Measurements from ENCODE around the gene NMD3. TPM values are rescaled to one million over a fixed set of nuclear protein-coding genes. Genes with fewer than 3 reads are reported as not detected.
"Not testable (repeated sequence)": the region's sequence is repeated elsewhere in the genome, so short reads cannot be mapped to it uniquely, and the experiment has no call there.

The NMD3 gene
- total RNA-seq, 2 experiments from 2014 or later: 89.3 to 97.7 TPM

DNA sequence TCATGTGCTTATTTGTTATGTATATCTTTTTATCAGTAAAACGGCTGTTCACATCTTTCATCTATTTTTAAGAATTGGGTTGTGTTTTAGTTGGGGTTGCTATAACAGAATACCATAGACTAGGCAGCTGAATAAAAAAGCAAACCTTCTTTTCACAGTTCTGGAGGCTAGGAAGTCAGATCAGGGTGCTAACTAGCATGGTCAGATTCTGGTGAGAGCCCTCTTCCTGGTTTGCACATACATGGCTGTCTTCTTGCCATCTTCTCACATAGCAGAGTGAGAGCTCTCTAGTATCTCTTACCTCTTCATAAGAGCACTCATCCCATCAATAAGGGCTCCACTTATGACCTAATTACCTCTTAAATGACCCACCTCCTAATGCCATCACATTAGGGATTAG is 33.8 kb downstream of the NMD3 start:
- Mint-ChIP-seq H3K36me3 (peaks cover 56% of the 10 kb centered on the region), H3K27ac (no peak overlapping the region), H3K4me3 (no peak overlapping the region), H3K9me3 (no peaks in the 10 kb centered on the region), H3K27me3 (no peaks in the 10 kb centered on the region), H3K4me1 (peaks cover 15% of the 10 kb centered on the region)
- DNase-seq: no peak

DNA sequence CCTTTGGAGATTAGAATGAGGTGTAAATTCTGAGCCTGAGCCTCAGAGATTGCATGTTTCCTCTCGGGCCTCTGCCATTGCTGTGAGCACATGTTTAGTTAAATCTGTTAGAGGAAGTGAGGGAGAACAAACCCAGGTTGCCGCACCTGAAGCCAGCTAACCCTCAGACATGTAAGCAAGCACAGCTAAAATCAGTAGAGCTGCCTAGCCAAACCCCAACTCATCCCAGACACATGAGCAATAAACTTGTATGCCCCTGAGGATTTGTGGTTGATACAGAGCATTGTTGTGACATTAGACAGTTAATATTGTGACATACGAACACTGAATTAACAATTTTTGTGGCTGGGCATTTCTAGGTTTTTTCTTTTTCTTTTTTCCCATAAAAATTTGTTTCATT is 41.9 kb downstream of the NMD3 start:
- H3K27me3 Mint-ChIP-seq: no peaks in the 10 kb centered on the region
- H3K4me3 Mint-ChIP-seq: no peak overlapping the region
- DNase-seq: no peak
- H3K4me1 Mint-ChIP-seq: peaks cover 14% of the 10 kb centered on the region
- peaks cover 54% of the 10 kb centered on the region for H3K36me3 Mint-ChIP-seq
- H3K9me3 Mint-ChIP-seq: peaks cover 16% of the 10 kb centered on the region
- H3K27ac Mint-ChIP-seq: no peak overlapping the region

DNA sequence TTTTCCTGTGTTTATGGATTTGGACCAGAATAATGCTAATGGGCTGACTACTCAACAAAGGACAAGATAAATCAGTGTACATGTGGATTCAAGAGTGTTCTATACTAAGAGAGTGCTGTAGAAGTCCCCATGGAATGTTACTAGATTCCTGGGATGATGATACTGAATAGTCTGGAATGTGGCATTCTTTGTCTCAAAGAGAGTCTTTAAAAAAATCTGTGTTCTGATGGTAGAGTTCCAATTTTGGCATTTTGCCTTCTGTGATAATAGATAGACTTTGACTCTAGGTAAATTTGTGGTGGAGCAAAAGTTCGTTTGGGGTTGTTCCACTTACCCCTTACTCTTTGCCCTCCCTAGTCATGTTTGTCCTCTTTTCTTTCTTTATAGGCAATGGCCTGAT is 43.7 kb downstream of the NMD3 start:
- Mint-ChIP-seq H3K27me3 (no peaks in the 10 kb centered on the region), H3K4me3 (no peak overlapping the region), H3K36me3 (peaks cover 47% of the 10 kb centered on the region), H3K4me1 (peaks cover 13% of the 10 kb centered on the region), H3K27ac (no peak overlapping the region), H3K9me3 (peaks cover 16% of the 10 kb centered on the region)
- DNase-seq: no peak

DNA sequence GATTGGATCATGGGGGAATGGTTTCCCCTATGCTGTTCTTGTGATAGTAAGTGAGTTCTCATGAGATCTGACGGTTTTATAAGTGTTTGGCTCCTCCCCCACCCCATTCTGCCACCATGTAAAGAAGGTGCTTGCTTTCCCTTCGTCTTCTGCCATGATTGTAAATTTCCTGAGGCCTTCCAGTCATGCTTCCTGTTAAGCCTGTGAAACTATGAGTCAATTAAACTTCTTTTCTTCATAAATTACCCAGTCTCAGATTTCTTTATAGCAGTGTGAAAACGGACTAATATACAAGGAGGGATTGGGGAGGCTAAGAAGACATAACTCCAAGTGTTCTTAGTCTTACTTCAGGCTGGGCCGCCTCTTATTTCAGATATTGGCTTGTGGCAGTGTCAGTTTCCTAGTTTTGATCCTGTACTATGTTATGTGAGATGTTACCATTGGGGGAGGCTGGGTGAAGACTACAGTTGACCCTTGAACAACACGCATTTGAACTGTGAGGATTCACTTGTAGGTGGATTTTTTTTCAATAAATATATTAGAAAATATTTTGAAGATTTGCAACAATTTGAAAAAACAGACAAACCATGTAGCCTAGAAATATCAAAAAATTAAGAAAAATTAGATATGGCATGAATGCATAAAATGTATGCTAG is 44.9 kb downstream of the NMD3 start:
- peaks cover 13% of the 10 kb centered on the region for H3K4me1 Mint-ChIP-seq
- DNase-seq: no peak
- H3K9me3 Mint-ChIP-seq: peaks cover 7% of the 10 kb centered on the region
- H3K36me3 Mint-ChIP-seq: peaks cover 36% of the 10 kb centered on the region
- no peak overlapping the region for H3K4me3 Mint-ChIP-seq
- no peak overlapping the region for H3K27ac Mint-ChIP-seq
- H3K27me3 Mint-ChIP-seq: no peaks in the 10 kb centered on the region

DNA sequence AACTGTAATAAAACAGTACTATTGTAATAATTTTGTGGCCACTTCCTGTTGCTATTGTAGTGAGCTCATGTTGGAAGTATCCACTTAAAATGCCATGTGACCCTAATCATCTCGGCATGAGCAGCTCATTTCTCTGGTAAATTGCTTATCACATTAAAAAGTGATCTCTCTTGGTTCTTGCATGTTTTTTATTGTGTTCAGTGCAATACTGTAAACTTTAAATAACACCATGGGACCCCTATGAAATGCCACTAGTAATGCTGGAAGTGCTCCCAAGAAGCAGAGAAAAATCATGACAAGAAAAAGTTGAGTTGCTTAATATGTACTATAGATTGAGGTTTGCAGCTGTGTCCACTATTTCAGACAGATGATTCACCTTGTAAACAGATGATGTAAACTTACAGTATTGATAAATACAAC is 45.6 kb downstream of the NMD3 start:
- H3K27ac Mint-ChIP-seq: no peak overlapping the region
- no peak for DNase-seq

DNA sequence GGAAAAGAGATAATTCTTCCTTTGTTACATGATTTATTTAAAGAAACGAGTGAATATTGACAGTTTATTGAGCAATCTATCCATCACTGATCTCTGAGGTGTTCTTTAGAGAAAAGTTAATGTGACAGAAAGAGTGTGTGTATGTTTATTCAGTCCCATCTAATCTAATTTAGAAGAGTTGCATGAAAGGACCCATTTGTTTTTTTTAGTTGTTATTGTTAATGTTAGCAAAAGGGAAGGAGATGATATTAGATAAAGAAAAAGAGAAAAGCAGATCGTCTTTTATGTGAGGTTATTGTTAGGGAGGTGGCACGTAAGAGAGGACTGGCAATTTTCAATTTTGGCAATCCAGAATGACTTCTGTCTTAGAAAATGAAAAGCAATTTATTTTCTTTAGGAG is 46.5 kb downstream of the NMD3 start:
- Mint-ChIP-seq H3K27ac (no peak overlapping the region), H3K4me3 (no peak overlapping the region), H3K36me3 (peaks cover 26% of the 10 kb centered on the region), H3K27me3 (no peaks in the 10 kb centered on the region), H3K4me1 (peaks cover 7% of the 10 kb centered on the region), H3K9me3 (peaks cover 5% of the 10 kb centered on the region)
- DNase-seq: no peak

More for the DNA sequence above, 45.6 kb downstream of the NMD3 start:
- H3K9me3 Mint-ChIP-seq: peaks cover 5% of the 10 kb centered on the region
- H3K36me3 Mint-ChIP-seq: peaks cover 30% of the 10 kb centered on the region
- peaks cover 11% of the 10 kb centered on the region for H3K4me1 Mint-ChIP-seq
- H3K27me3 Mint-ChIP-seq: no peaks in the 10 kb centered on the region
- no peak overlapping the region for H3K4me3 Mint-ChIP-seq

DNA sequence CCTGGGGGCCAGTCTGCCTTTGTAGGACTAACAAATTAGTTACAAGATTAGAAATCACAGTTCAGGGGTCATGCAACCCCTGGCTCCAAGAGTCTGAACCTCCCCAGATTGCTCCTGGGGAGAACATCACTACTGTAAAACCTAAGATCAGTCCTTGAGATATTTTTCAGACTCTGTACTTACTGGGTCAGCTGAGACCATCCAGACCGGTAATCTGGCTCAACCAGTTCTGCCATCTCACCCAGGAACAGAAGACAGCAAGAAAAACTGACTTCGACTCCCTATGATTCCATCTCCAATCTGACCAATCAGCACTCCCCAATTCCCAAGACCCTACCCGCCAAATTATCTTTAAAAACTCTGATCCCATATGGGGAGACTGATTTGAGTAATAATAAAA is 47.5 kb downstream of the NMD3 start:
- Mint-ChIP-seq H3K4me1 (peaks cover 2% of the 10 kb centered on the region), H3K9me3 (peaks cover 5% of the 10 kb centered on the region), H3K4me3 (no peak overlapping the region), H3K36me3 (peaks cover 18% of the 10 kb centered on the region), H3K27me3 (no peaks in the 10 kb centered on the region), H3K27ac (no peak overlapping the region)
- DNase-seq: no peak

DNA sequence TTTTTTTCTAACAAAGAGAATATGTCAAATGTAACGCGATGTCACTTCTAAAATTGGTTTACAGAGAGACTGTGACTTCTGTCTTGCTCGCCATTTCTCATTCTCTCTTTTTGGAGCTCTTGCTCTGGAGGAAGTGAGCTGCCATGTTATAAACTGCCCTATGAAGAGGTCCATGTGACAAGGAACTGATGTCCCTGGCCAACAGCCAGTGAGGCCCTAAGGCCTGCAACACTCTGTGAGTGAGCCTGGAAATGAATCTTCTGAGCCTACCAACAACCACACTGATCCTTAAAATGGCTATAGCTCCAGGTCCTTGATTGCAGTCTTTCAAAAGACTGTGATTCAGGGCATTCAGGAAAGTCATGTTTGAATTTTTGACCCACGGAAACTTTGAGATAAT is 49.9 kb downstream of the NMD3 start:
- Mint-ChIP-seq H3K27me3 (no peaks in the 10 kb centered on the region), H3K4me1 (no peaks in the 10 kb centered on the region), H3K4me3 (no peak overlapping the region), H3K27ac (no peak overlapping the region), H3K9me3 (no peaks in the 10 kb centered on the region), H3K36me3 (peaks cover 6% of the 10 kb centered on the region)
- no peak for DNase-seq

DNA sequence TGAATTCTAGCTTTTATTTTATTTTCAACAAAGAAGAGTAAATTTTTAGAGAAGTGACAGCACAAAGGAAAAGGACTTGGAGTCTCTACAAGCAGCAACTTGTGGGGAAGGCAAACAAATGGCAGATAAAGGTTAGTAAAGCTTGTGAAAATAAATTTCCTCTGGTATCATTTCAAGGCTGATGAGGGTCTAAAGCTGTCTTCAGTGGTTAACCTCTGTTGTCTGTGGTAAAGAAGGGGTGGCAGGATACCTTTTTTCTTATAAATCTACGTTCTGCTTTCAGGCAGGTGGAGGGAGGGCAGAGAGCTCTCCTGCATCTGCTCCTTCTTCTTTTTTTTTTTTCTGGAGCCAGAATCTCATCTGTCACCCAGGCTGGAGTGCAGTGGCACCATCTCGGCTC is 50.5 kb downstream of the NMD3 start:
- DNase-seq: no peak
- Mint-ChIP-seq H3K4me3 (no peak overlapping the region), H3K4me1 (no peaks in the 10 kb centered on the region), H3K27me3 (no peaks in the 10 kb centered on the region), H3K9me3 (no peaks in the 10 kb centered on the region), H3K27ac (no peak overlapping the region), H3K36me3 (peaks cover 13% of the 10 kb centered on the region)

DNA sequence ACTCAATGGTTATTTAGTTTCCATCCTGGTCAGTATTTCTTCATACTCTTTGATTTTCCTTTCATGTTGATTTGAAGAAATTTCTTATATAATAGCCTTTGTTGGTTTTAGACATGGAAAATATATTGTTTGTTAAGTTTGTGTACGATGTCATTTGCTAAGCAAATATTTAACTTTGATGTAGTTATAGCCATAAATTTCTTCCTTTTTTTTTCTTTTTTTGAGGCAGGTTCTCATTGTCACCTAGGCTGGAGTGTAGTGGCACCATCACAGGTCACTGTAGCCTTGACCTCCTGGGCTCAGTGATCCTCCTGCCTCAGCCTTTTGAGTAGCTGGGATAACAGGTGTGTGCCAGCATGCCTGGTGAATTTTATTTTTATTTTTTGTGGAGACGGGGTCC is 51.4 kb downstream of the NMD3 start:
- H3K4me1 Mint-ChIP-seq: no peaks in the 10 kb centered on the region
- no peak overlapping the region for H3K4me3 Mint-ChIP-seq
- H3K27ac Mint-ChIP-seq: no peak overlapping the region
- peaks cover 6% of the 10 kb centered on the region for H3K9me3 Mint-ChIP-seq
- DNase-seq: no peak
- no peaks in the 10 kb centered on the region for H3K27me3 Mint-ChIP-seq
- H3K36me3 Mint-ChIP-seq: peaks cover 21% of the 10 kb centered on the region

DNA sequence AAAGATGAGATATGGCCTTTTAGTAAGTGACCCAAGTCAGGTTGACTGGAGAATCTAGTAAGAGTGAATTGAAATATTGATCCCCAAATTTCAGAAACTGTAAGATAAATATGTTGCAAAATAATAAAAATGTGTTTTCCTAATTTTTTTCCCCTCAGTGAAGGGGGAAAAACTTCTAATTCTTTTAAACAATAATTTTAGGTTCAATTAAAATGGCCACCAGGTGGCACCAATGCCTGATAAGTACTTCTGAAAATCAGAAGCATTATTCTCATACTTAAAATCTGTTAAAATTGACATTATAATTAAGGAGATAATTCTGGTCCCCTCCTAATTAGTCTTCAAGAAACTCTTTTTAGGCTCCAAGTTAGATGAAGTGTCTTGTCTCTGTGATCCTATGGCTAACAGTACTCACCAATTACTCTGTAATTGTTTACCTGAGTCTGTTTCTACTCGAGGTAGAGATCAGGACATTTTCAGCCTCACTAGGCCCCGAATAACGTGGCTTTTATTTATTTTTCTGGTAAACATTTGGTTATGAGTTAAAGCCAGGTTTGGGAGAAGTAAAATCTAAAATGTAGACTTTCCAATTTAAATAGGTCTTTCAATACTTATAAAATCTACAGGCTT is 52.6 kb downstream of the NMD3 start:
- Mint-ChIP-seq H3K4me1 (no peaks in the 10 kb centered on the region), H3K27ac (no peak overlapping the region), H3K4me3 (no peak overlapping the region), H3K9me3 (peaks cover 14% of the 10 kb centered on the region), H3K27me3 (no peaks in the 10 kb centered on the region), H3K36me3 (peaks cover 30% of the 10 kb centered on the region)
- no peak for DNase-seq

DNA sequence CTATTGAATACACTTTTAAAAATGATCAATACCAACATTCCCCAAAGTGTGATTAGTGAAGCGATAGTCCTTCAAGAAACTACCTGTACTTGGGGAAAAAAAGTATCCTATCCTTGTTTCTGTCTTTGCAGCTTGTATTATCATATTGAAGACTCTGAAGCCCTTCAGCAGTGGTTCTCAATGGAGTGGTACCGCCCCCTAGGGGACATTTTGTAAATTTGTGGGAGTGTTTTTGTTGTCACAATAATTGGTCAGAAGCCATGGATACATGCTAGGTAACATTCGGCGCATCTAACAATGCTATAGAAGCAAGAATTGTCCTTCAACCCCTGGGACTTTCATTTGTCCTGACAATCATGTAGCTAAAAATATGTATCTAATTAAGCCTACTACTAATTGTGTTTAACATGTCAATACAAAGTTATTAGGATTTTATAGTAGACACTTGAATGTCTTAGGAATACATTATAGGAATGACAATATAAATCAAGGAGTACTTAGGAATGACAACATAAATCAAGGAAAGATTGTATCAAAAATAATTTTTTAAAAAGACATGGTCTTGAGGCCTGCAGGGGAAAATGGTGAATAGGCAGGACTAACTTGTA is 53.7 kb downstream of the NMD3 start:
- H3K4me1 Mint-ChIP-seq: no peaks in the 10 kb centered on the region
- H3K27me3 Mint-ChIP-seq: no peaks in the 10 kb centered on the region
- no peak overlapping the region for H3K27ac Mint-ChIP-seq
- no peak overlapping the region for H3K4me3 Mint-ChIP-seq
- H3K36me3 Mint-ChIP-seq: peaks cover 39% of the 10 kb centered on the region
- DNase-seq: peak; percentile 31
- H3K9me3 Mint-ChIP-seq: peaks cover 25% of the 10 kb centered on the region

DNA sequence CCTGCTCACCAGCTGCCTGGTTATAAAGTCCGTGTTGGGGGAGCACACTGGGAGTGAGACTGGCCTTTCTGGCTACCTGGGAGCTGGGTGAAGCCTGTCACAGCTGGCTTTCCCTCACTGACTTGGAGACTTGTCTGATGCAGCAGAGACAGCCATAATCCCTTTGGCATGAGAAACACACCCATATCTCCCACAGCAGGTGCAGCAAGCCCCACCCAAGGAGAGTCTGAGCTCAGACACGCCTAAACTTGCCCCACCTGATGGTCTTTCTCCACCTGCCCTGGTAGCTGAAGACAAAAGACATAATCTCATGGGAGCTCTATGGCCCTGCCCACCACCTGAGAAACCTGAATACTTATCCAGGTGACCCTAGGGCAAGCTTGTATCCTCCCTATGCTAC is 54.8 kb downstream of the NMD3 start:
- Mint-ChIP-seq H3K27ac (no peak overlapping the region), H3K27me3 (no peaks in the 10 kb centered on the region), H3K4me1 (no peaks in the 10 kb centered on the region), H3K9me3 (peaks cover 29% of the 10 kb centered on the region), H3K4me3 (no peak overlapping the region), H3K36me3 (peaks cover 39% of the 10 kb centered on the region)
- no peak for DNase-seq

DNA sequence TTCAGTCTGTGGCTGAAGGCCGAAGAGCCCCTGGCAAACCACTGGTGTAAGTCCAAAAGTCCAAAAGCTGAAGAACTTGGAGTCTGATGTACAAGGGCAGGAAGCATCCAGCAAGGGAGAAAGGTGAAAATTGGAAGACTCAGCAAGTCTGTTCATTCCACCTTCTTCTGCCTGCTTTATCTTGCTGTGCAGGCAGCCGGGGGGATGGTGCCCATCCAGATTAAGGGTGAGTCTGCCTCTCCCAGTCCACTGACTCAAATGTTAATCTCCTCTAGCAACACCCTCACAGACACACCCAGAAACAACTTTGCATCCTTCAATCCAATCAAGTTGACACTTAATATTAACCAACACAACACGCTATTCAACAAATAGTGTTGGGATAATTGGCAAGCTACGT is 61.3 kb downstream of the NMD3 start:
- H3K27ac Mint-ChIP-seq, H3K4me3 Mint-ChIP-seq, H3K27me3 Mint-ChIP-seq, DNase-seq, H3K4me1 Mint-ChIP-seq: not testable (repeated sequence)
- peaks cover 41% of the 10 kb centered on the region for H3K9me3 Mint-ChIP-seq
- peaks cover 19% of the 10 kb centered on the region for H3K36me3 Mint-ChIP-seq

DNA sequence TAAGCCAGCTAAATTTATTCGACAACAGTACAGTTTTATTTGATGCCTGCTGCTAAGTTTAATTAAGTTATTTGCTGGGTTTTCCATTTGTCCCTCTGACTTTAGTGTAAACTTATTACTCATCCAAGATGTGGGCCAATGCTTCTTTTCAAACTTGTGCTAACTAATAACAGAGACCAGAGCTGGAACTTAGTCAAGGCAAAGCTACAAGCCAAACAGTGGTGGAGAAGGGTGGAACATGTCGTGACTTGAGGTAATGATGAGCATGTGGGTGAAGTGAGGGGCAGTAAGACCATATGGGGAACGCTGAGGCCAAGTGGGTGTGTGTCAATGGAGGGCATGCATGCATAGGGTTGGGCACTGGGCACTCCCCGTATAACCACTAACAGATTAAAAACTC is 63.9 kb downstream of the NMD3 start:
- no peak for DNase-seq
- no peaks in the 10 kb centered on the region for H3K27me3 Mint-ChIP-seq
- H3K27ac Mint-ChIP-seq: no peak overlapping the region
- H3K9me3 Mint-ChIP-seq: peaks cover 22% of the 10 kb centered on the region
- no peaks in the 10 kb centered on the region for H3K36me3 Mint-ChIP-seq
- no peaks in the 10 kb centered on the region for H3K4me1 Mint-ChIP-seq
- H3K4me3 Mint-ChIP-seq: no peak overlapping the region

DNA sequence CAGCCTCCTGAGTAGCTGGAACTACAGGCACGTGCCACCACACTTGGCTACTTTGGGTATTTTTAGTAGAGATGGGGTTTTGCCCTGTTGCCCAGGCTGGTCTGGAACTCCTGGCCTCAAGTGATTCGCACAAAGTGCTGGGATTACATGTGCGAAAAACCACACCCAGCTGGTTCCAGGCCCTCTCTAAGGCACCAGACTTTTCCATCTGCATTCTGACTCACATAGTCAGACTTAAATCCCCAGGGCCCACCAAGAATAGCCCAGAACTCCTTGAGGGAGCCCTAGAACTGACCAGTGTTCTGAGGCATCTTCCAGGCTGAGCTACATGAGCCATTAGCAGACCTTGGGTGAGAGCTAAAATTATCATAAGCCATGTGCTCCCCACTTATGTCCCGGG is 68.1 kb downstream of the NMD3 start:
- Mint-ChIP-seq H3K4me1 (no peaks in the 10 kb centered on the region), H3K36me3 (no peaks in the 10 kb centered on the region), H3K4me3 (no peak overlapping the region)

More for the DNA sequence above, 68.1 kb downstream of the NMD3 start:
- H3K27ac Mint-ChIP-seq: no peak overlapping the region
- peaks cover 3% of the 10 kb centered on the region for H3K27me3 Mint-ChIP-seq
- peaks cover 4% of the 10 kb centered on the region for H3K9me3 Mint-ChIP-seq
- DNase-seq: no peak

Measured in activated naive CD8-positive, alpha-beta T cell treated with anti-CD3 and anti-CD28 coated beads for 36 hours (primary cell).